A549 treated with dexamethasone at 1 μM for 4 hours (cell line): Measurements from ENCODE around the gene EXOSC2. TPM values are rescaled to one million over a fixed set of nuclear protein-coding genes. Genes with fewer than 3 reads are reported as not detected.

Experiments
- total RNA-seq: library from RNA; stranded (reverse); fragments of 200-300 nt; extraction: Qiagen RNA extraction; gene quantifications from 5 replicates; pipeline ENCODE4 v1.2.3, GENCODE V29; 2022

EXOSC2 gene, protein sequence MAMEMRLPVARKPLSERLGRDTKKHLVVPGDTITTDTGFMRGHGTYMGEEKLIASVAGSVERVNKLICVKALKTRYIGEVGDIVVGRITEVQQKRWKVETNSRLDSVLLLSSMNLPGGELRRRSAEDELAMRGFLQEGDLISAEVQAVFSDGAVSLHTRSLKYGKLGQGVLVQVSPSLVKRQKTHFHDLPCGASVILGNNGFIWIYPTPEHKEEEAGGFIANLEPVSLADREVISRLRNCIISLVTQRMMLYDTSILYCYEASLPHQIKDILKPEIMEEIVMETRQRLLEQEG
- 49.6 to 70.5 TPM (median 53.2 TPM) in 5 replicates for total RNA-seq

DNA sequence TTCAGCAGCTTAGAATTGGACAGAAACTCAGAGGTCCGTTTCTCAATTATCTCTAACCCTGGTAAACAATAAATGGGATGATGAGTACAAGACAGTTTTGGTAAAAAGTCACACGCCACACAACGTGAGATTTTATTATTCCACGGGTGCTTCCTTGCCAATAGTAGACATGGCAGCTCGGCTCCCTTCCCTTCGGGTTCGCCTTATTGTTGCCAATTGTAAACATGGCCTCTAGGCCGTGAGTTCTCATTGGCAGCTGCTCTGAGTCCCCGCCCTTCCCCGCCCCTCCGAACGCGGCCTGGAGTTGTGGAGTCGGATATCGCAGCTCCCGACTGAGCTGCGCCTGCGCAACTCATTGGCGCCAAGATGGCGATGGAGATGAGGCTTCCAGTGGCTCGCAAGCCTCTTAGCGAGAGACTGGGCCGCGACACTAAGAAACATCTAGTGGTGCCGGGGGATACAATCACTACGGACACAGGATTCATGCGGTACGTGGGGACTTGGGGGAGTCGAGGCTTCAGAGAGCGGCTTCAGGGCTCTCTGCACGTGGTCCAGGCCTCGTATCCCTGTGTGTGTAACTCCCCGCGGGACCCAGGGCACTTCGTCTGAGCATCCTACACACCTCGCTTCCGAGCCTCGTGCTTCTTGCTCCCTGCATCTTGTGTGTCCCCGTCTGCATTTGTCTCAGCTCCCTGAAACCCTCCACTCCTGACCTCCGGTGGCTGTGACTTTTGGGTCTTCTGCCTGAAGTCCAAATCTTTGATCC lies at the start of gene EXOSC2:
EXOSC2 (plus strand) TSS at position 355 of the 766 bp plus-strand sequence; CDS start at position 367, 12 bp downstream.

DNA sequence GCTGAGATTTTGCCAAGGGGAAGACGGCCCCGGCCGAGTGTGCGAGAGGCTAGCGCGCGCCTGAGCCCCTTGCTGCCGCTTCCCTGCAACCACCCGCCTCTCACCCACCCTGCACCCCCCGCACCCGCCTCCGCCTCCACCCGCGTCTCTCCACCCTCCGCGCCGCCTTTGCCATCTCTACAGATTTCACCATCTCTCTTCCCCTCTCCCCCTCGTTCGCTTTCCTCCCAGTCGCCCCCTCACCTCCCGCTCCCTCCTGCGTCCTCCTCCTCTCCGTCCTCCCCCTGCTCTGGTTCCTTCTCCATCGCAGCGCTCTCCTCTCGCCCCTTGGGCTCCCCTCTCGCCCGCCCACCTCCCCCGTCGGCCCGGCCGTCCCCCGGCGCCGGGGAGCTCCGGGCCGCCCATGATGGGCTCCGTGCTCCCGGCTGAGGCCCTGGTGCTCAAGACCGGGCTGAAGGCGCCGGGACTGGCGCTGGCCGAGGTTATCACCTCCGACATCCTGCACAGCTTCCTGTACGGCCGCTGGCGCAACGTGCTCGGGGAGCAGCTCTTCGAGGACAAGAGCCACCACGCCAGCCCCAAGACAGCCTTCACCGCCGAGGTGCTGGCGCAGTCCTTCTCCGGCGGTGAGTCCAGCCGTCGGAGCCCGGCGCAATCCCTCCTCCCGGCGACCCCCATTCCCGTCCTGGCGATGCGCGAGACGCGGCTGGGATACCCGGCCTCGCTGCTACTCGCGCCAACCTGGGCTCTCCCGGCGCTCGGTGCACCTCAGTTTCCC lies 29.1 kb upstream of the EXOSC2 start, which contains the start of gene PRDM12:
PRDM12 (plus strand) TSS at position 344 of the 778 bp plus-strand sequence; CDS start at position 404, 60 bp downstream.

Other genes with a start within 250 kb of the EXOSC2 start
- gene ASS1, start 248.8 kb upstream of the EXOSC2 start, total RNA-seq, result 18.7 to 22.4 TPM (median 20.7 TPM) in 5 replicates
- gene FUBP3, start 114.2 kb upstream of the EXOSC2 start, total RNA-seq, result 47.9 to 56.1 TPM (median 53.2 TPM) in 5 replicates
- gene PRDM12, start 29.2 kb upstream of the EXOSC2 start, total RNA-seq, result 0.22 to 0.34 TPM (median 0.26 TPM) in 5 replicates
- gene ABL1, start 141.5 kb downstream of the EXOSC2 start, total RNA-seq, result 33.8 to 59.2 TPM (median 57.9 TPM) in 5 replicates
- gene QRFP, start 203.0 kb downstream of the EXOSC2 start, total RNA-seq, result 0.06 TPM in 1 of 5 replicates, not detected in the others
- 11.8 to 23.1 TPM (median 20.8 TPM) in 5 replicates for gene FIBCD1, start 245.5 kb downstream of the EXOSC2 start, total RNA-seq